ENCODE measurements around the gene TECR. TPM values are rescaled to one million over a fixed set of nuclear protein-coding genes. Genes with fewer than 3 reads are reported as not detected.
"Not testable (repeated sequence)": the region's sequence is repeated elsewhere in the genome, so short reads cannot be mapped to it uniquely, and the experiment has no call there.

Gene TECR
- total RNA-seq, 1 experiment from 2014 or later = 146 TPM

GRCh38 chr19:14559916-14560775 lies 30.8 kb downstream of the TECR start:
- DNase-seq (ENCODE audit: low spot score) = no peak

- no peak for DNase-seq (ENCODE audit: low spot score)
Observed at GRCh38 chr19:14560776-14561108, 31.3 kb downstream of the TECR start.

GRCh38 chr19:14561249-14561648 lies 31.9 kb downstream of the TECR start:
- DNase-seq (ENCODE audit: low spot score) = no peak

- DNase-seq (ENCODE audit: low spot score) = no peak
Observed at GRCh38 chr19:14561847-14562351, 32.5 kb downstream of the TECR start.

GRCh38 chr19:14562660-14563589 lies 33.5 kb downstream of the TECR start:
- DNase-seq (ENCODE audit: low spot score) = no peak

- DNase-seq (ENCODE audit: low spot score) = no peak
Observed at GRCh38 chr19:14563590-14563926, 34.2 kb downstream of the TECR start.

DNA sequence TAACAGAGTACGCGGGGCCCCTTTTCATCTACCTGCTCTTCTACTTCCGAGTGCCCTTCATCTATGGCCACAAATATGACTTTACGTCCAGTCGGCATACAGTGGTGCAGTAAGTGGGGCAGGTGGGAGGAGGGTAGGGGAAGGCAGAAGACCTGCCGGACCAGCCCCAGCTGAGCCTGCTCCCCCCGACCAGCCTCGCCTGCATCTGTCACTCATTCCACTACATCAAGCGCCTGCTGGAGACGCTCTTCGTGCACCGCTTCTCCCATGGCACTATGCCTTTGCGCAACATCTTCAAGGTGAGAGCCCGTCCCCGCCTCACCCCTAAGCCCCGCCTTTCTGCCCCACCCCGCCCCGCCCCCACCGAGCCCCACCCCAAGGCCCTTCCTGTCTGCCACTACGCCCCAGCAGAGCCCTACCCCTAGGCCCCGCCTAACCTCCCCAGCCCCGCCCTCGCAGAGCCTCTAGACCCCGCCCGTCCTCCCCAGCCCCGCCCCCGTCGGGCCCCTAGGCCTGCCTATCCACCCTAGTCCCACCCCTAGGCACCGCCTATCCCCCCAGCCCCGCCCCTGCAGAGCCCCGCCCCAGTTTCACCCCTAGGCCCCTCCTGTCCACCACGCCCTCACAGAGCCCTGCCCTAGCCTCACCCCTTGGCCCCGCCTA lies 34.7 kb downstream of the TECR start:
- no peak for DNase-seq (ENCODE audit: low spot score)

GRCh38 chr19:14564652-14565297 lies 35.4 kb downstream of the TECR start:
- not testable (repeated sequence) for DNase-seq (ENCODE audit: low spot score)

GRCh38 chr19:14565298-14565679 lies 35.9 kb downstream of the TECR start:
- no peak for DNase-seq (ENCODE audit: low spot score)

DNA sequence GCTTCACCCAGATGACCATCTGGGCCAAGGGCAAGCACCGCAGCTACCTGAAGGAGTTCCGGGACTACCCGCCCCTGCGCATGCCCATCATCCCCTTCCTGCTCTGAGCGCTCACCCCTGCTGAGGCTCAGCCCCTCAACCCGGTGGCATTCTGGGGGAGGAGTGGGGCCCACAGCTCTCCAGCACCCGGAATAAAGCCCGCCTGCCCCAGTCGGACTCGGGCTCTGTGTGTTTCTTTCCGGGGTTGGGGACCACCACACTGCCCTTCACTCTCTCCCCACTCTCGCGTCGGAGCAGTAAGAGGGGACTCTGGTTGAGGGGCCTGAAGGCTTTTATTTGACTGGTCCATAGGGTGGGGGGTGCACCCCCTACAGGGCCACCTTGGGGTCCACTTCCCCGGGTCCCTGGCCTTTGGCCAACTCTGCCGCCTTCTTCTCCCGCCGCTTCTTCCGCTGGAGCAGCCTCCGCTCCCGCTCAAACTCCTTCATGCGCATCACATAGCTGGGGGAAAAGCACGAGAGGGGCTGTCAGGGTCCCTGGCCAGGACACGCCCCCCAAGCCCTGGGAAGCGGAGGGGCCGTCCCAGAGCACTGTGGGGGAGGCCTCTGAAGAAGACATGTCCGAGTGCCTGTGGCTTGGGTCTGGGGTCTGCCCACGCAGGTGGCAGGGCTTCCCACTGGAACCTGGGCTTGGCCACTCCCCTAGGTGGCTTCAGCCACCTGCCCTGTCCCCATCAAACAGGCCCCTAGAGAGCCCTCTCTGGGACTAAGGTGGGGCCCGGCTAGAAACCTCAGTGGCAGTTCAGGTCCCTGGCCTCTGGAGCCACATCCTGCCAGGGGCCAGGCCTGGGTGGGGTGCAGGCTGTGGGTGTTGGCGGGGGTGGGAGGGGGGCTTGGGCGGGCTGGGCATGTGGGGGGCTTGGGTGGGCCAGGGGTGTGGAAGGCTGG lies 36.6 kb downstream of the TECR start:
- DNase-seq (ENCODE audit: low spot score) = no peak

DNA sequence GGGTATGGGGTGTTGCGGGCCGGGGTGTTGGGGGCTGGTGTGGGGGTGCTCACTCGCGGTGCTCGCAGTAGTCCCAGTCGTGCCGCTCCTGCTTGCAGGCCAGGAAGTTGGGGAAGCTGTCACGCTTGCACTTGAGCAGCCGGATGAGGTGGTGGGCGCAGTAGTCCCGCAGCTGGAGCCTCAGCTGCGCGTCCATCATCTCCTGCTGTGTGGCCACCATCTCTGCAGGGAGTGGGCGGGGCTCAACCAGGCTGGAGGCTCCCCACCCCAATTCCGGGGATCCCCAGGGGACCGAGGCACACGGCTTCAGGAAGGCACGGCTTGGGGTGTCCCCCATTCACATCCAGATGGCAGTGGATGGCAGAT lies 37.3 kb downstream of the TECR start:
- no peak for DNase-seq (ENCODE audit: low spot score)

DNA sequence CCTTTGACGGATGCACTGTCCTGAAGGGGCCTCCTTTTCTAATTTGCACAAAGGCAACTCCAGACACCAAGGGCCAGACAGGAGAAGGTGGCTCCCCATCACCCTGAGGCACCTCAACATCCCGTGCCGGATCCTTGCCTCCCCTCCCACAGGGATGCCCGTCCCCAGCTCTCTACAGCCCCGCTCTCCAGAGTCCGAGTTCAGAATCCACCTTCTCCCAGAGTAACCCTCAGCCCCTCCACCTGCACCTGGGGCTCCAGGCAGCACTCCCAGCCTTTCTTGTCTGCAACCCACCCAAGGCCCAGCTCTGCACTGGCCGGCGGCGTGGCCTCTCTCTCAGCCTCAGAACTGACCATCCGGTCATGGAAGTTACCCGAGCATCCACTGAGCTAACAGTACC lies 37.7 kb downstream of the TECR start:
- DNase-seq (ENCODE audit: low spot score) = no peak

GRCh38 chr19:14570864-14571527 lies 41.6 kb downstream of the TECR start:
- no peak for DNase-seq (ENCODE audit: low spot score)

DNA sequence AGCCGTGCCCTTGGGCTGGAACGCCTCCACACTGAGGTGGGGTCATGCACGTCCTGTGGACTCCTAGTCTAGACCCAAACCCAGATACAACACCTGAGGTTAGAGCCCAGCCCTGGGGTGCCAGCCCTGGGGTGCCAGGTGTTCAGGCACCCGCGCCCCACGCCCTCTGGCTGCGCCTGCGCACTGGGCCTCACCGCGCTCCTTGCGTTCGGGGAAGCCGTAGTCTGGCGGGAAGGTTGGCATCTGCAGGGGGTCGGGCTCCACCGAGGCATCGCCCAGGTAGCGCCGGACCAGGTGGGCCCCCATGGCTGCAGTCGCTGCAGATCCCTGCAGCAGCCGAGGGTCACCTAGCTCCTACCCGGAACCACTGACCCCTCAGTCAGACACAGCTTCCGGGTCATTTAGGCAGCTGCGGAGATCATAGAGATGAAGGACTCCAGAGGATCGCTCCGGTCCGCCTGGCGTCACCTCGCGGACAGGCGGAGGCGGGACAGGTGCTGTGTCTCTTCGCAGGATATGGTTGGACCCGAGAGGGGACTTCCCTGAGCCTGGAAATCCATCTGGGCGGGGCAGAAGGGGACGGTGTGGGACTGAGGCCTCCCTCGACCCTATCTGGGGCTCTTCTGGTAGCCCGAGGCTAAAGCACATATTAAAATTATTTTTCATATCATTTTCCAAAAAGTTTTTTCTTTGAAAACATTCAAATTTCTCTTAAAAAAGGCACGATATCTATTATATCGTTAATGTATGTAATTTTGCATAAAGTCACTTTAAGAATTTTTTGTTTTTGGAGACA lies 42.5 kb downstream of the TECR start, which contains the start of gene NDUFB7:
Gene NDUFB7 (minus strand): TSS at position 372 of the 796 bp plus-strand sequence. CDS start 66 bp downstream, at position 306.
- peak; percentile 89 for DNase-seq (ENCODE audit: low spot score)

GRCh38 chr19:14575428-14575980 lies 46.1 kb downstream of the TECR start:
- DNase-seq (ENCODE audit: low spot score) = no peak

DNA sequence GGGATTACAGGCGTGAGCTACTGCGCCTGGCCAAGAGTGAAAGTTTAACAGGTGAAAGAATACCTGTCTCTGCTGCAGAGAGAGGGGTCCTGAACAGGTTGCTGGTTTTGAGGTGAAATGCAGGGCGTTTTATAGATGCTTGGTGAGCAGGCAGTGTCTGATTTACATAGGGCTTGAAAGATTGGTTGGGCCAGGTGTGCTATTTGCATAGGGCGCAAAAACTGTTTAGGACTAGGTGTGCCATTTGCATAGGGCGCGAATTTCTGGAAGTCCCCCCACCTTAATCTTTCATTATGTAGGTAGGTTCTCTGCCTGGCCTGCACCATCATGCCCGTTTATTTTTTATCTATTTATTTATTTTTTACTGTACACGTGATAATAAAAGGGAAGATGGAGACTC lies 47.0 kb downstream of the TECR start:
- no peak for DNase-seq (ENCODE audit: low spot score)

GRCh38 chr19:14577264-14577663 lies 47.9 kb downstream of the TECR start:
- no peak for DNase-seq (ENCODE audit: low spot score)

DNA sequence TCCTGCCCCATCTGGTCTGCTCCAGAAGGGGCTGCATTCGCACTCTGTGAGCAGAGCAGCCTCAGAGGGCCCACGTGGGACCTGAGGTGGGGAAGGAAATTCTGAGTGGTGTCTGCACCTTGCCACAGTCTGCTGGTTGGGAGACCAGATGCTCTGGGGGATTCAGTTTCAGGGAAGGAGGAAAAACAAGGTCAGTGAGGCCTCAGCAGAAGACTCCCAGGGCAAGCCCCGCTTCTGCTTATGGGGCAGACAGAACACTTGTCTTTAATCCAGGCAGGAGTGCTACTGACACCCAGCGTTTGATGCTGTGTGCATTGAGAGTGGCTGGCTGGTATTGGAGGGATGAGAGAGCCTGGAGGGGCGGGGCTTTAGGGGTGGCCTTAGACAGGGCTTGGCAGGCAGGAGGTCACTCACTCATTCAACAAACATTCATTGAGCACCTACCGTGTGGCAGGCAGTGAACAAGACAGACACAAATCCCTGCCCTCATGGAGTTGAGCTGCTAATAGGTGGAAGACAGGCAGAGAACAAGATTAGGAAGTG lies 48.6 kb downstream of the TECR start:
- no peak for DNase-seq (ENCODE audit: low spot score)

All from HT-29 (cell line).